ENCODE measurements around the gene DNM1.

DNA sequence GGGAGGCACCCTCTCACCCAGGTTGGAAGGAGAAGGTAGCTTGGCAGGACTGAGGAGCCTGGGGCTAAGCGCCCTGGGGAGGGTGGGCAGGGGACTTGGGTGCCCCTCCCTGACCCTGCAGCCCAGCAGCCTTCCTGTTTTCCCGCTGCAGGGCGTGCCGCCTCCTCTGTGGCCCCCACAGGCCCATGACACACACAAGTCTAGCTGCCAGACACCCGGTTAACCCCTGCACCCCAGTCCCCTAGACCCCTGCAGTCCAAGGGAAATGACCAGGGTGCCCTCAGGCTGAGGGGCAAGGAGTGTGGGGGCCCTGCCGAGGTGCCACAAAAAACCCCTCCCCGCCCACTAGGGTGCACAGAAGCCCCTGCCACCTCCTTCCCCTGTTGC lies 39.6 kb downstream of the DNM1 start:
- TF ChIP-seq EZH2phosphoT487 (IDR thresholded peaks at IDR 0.05; ENCODE audit: borderline replicate concordance, low read depth) (no peak), TAF1 (IDR thresholded peaks at IDR 0.05; ENCODE audit: borderline replicate concordance, low read depth, low read length) (no peak), NFIC (IDR thresholded peaks at IDR 0.05; ENCODE audit: borderline replicate concordance) (no peak), FOSL2 (IDR thresholded peaks at IDR 0.05; ENCODE audit: borderline replicate concordance, low read depth) (no peak)
- TF ChIP-seq, protein P1, sequence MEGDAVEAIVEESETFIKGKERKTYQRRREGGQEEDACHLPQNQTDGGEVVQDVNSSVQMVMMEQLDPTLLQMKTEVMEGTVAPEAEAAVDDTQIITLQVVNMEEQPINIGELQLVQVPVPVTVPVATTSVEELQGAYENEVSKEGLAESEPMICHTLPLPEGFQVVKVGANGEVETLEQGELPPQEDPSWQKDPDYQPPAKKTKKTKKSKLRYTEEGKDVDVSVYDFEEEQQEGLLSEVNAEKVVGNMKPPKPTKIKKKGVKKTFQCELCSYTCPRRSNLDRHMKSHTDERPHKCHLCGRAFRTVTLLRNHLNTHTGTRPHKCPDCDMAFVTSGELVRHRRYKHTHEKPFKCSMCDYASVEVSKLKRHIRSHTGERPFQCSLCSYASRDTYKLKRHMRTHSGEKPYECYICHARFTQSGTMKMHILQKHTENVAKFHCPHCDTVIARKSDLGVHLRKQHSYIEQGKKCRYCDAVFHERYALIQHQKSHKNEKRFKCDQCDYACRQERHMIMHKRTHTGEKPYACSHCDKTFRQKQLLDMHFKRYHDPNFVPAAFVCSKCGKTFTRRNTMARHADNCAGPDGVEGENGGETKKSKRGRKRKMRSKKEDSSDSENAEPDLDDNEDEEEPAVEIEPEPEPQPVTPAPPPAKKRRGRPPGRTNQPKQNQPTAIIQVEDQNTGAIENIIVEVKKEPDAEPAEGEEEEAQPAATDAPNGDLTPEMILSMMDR (IDR thresholded peaks at IDR 0.05) = no peak
- TF ChIP-seq, protein P2, sequence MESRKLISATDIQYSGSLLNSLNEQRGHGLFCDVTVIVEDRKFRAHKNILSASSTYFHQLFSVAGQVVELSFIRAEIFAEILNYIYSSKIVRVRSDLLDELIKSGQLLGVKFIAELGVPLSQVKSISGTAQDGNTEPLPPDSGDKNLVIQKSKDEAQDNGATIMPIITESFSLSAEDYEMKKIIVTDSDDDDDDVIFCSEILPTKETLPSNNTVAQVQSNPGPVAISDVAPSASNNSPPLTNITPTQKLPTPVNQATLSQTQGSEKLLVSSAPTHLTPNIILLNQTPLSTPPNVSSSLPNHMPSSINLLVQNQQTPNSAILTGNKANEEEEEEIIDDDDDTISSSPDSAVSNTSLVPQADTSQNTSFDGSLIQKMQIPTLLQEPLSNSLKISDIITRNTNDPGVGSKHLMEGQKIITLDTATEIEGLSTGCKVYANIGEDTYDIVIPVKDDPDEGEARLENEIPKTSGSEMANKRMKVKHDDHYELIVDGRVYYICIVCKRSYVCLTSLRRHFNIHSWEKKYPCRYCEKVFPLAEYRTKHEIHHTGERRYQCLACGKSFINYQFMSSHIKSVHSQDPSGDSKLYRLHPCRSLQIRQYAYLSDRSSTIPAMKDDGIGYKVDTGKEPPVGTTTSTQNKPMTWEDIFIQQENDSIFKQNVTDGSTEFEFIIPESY (IDR thresholded peaks at IDR 0.05; ENCODE audit: borderline replicate concordance, low read depth) = no peak
- TF ChIP-seq, protein P3, sequence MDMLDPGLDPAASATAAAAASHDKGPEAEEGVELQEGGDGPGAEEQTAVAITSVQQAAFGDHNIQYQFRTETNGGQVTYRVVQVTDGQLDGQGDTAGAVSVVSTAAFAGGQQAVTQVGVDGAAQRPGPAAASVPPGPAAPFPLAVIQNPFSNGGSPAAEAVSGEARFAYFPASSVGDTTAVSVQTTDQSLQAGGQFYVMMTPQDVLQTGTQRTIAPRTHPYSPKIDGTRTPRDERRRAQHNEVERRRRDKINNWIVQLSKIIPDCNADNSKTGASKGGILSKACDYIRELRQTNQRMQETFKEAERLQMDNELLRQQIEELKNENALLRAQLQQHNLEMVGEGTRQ (IDR thresholded peaks at IDR 0.05; ENCODE audit: borderline replicate concordance, low read depth, low read length) = no peak
- TF ChIP-seq, protein P4, sequence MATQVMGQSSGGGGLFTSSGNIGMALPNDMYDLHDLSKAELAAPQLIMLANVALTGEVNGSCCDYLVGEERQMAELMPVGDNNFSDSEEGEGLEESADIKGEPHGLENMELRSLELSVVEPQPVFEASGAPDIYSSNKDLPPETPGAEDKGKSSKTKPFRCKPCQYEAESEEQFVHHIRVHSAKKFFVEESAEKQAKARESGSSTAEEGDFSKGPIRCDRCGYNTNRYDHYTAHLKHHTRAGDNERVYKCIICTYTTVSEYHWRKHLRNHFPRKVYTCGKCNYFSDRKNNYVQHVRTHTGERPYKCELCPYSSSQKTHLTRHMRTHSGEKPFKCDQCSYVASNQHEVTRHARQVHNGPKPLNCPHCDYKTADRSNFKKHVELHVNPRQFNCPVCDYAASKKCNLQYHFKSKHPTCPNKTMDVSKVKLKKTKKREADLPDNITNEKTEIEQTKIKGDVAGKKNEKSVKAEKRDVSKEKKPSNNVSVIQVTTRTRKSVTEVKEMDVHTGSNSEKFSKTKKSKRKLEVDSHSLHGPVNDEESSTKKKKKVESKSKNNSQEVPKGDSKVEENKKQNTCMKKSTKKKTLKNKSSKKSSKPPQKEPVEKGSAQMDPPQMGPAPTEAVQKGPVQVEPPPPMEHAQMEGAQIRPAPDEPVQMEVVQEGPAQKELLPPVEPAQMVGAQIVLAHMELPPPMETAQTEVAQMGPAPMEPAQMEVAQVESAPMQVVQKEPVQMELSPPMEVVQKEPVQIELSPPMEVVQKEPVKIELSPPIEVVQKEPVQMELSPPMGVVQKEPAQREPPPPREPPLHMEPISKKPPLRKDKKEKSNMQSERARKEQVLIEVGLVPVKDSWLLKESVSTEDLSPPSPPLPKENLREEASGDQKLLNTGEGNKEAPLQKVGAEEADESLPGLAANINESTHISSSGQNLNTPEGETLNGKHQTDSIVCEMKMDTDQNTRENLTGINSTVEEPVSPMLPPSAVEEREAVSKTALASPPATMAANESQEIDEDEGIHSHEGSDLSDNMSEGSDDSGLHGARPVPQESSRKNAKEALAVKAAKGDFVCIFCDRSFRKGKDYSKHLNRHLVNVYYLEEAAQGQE (IDR thresholded peaks at IDR 0.05; ENCODE audit: low read depth, low read length) = no peak

Data from SK-N-SH (cell line).